ENCODE measurements around the gene MPC2.
A peak's percentile ranks its signal among the peaks of the same experiment; 100 is the strongest.

The MPC2 gene

DNA sequence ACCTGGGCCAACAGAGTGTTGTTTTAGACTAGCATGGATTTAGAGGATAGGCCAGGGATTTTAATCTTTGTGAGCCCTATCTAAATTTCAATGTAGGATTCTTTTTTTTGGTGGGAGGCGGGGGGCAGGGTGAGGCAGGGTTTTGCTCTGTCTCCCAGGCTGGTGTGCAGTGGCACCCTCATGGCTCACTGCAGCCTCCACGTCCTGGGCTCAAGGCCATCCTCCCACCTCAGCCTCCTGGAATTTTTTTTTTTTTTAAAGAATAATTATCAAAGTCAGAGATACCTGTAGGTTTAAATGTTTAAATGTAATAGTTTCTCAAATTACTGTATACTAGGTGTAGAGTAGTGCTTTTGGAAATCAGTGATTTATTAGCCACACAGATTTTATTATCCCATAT lies 3.4 kb upstream of the MPC2 start:
- H4K20me1 ChIP-seq (ENCODE audit: insufficient read depth, low read length, poor library complexity, severe bottlenecking), result peaks cover 47% of the 10 kb centered on the region
- 0 out of 2 replicates have a peak, but pooled peaks cover 2% of the 10 kb centered on the region for H3F3A ChIP-seq (ENCODE audit: low read depth)
- H3K9me2 ChIP-seq (replicated peaks; ENCODE audit: low read depth, low read length), result no peaks in the 10 kb centered on the region
- H3K36me3 ChIP-seq (ENCODE audit: insufficient read depth, low read length), result no peaks in the 10 kb centered on the region
- peak overlapping the region; percentile 82 for H3K4me2 ChIP-seq (ENCODE audit: low read depth, low read length, poor library complexity, severe bottlenecking)
- TF ChIP-seq, protein P1, sequence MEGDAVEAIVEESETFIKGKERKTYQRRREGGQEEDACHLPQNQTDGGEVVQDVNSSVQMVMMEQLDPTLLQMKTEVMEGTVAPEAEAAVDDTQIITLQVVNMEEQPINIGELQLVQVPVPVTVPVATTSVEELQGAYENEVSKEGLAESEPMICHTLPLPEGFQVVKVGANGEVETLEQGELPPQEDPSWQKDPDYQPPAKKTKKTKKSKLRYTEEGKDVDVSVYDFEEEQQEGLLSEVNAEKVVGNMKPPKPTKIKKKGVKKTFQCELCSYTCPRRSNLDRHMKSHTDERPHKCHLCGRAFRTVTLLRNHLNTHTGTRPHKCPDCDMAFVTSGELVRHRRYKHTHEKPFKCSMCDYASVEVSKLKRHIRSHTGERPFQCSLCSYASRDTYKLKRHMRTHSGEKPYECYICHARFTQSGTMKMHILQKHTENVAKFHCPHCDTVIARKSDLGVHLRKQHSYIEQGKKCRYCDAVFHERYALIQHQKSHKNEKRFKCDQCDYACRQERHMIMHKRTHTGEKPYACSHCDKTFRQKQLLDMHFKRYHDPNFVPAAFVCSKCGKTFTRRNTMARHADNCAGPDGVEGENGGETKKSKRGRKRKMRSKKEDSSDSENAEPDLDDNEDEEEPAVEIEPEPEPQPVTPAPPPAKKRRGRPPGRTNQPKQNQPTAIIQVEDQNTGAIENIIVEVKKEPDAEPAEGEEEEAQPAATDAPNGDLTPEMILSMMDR (conservative IDR thresholded peaks at IDR 0.05; ENCODE audit: low read length), result no peak
- no peak for TF ChIP-seq EZH2phosphoT487 (IDR thresholded peaks at IDR 0.05; ENCODE audit: borderline replicate concordance)
- no peak overlapping the region for H3K9ac ChIP-seq (ENCODE audit: low read depth, low read length, poor library complexity, severe bottlenecking)
- H3K27me3 ChIP-seq (ENCODE audit: insufficient read depth, low read length, poor library complexity, severe bottlenecking), result no peaks in the 10 kb centered on the region
- H3K79me2 ChIP-seq (ENCODE audit: insufficient read depth, low read length), result peaks cover 87% of the 10 kb centered on the region
- H3K4me3 ChIP-seq (ENCODE audit: low read length, poor library complexity, severe bottlenecking), result peak overlapping the region; percentile 47
- H2AFZ ChIP-seq (ENCODE audit: low read length), result no peak overlapping the region
- peaks cover 35% of the 10 kb centered on the region for H3K4me1 ChIP-seq (ENCODE audit: insufficient read depth, low read length, poor library complexity, severe bottlenecking)
- H3K9me3 ChIP-seq (ENCODE audit: insufficient read depth, low read depth, low read length), result no peaks in the 10 kb centered on the region

DNA sequence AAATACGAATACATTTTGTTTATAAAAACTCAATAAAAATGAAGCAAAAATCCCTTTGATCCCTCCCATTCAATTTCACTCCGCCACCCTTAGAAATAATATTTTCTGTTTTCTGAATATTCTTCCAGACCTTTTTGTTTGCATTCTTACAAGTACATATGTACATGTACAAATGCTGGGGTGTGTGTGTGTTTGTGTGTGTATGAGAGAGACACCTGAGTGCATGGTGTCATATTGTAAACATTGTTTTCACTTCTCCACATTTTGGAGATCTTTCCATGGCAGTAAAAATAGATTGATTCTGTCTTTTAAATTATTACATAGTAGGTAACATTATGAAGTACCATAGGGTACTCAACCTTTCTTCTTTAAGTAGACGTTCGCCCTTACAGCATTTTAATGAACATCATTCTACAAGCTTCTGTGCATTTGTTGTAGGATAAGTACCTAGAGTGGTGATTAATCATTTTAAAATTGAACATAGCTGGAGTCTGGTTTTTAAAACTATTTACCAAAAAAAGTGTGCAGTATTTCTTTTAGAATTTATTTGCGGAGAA lies 1.3 kb upstream of the MPC2 start:
- no peaks in the 10 kb centered on the region for H3K9me2 ChIP-seq (replicated peaks; ENCODE audit: low read depth, low read length)
- H3K27me3 ChIP-seq (ENCODE audit: insufficient read depth, low read length, poor library complexity, severe bottlenecking), result no peaks in the 10 kb centered on the region
- H3K9me3 ChIP-seq (ENCODE audit: insufficient read depth, low read depth, low read length), result no peaks in the 10 kb centered on the region
- 0 out of 2 replicates have a peak, but pooled peaks cover 2% of the 10 kb centered on the region for H3F3A ChIP-seq (ENCODE audit: low read depth)
- peak overlapping the region; percentile 94 for H3K4me3 ChIP-seq (ENCODE audit: low read length, poor library complexity, severe bottlenecking)
- peaks cover 56% of the 10 kb centered on the region for H3K4me1 ChIP-seq (ENCODE audit: insufficient read depth, low read length, poor library complexity, severe bottlenecking)
- H4K20me1 ChIP-seq (ENCODE audit: insufficient read depth, low read length, poor library complexity, severe bottlenecking), result peaks cover 55% of the 10 kb centered on the region
- TF ChIP-seq, protein P1 (conservative IDR thresholded peaks at IDR 0.05; ENCODE audit: low read length), result no peak
- TF ChIP-seq EZH2phosphoT487 (IDR thresholded peaks at IDR 0.05; ENCODE audit: borderline replicate concordance), result no peak
- peak overlapping the region; percentile 94 for H3K9ac ChIP-seq (ENCODE audit: low read depth, low read length, poor library complexity, severe bottlenecking)
- peak overlapping the region; percentile 82 for H3K4me2 ChIP-seq (ENCODE audit: low read depth, low read length, poor library complexity, severe bottlenecking)
- H3K79me2 ChIP-seq (ENCODE audit: insufficient read depth, low read length), result peaks cover 88% of the 10 kb centered on the region
- no peak overlapping the region for H2AFZ ChIP-seq (ENCODE audit: low read length)
- no peaks in the 10 kb centered on the region for H3K36me3 ChIP-seq (ENCODE audit: insufficient read depth, low read length)

DNA sequence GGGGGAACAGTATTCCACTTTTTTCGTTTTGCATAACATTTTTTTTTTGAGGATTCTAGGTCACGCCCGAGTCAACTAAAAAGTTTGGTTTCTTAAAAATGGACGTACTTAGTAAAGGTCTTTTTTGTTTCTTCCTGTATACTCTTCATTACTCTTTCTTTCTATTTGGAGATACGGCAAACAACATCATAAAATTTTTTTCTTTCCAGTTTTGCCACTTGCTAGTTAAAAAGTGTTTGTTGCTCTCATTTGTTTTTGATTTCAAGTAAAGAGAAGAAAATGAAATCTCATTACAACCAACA lies 788 bp upstream of the MPC2 start:
- H3K36me3 ChIP-seq (ENCODE audit: insufficient read depth, low read length), result no peaks in the 10 kb centered on the region
- H2AFZ ChIP-seq (ENCODE audit: low read length), result peak overlapping the region; percentile 96; the same call in 1 of the 2 replicates
- TF ChIP-seq EZH2phosphoT487 (IDR thresholded peaks at IDR 0.05; ENCODE audit: borderline replicate concordance), result no peak
- TF ChIP-seq, protein P1 (conservative IDR thresholded peaks at IDR 0.05; ENCODE audit: low read length), result no peak
- no peaks in the 10 kb centered on the region for H3K9me2 ChIP-seq (replicated peaks; ENCODE audit: low read depth, low read length)
- peaks cover 89% of the 10 kb centered on the region for H3K79me2 ChIP-seq (ENCODE audit: insufficient read depth, low read length)
- peak overlapping the region; percentile 82 for H3K4me2 ChIP-seq (ENCODE audit: low read depth, low read length, poor library complexity, severe bottlenecking)
- no peaks in the 10 kb centered on the region for H3K27me3 ChIP-seq (ENCODE audit: insufficient read depth, low read length, poor library complexity, severe bottlenecking)
- H3K4me1 ChIP-seq (ENCODE audit: insufficient read depth, low read length, poor library complexity, severe bottlenecking), result peaks cover 61% of the 10 kb centered on the region
- H3F3A ChIP-seq (ENCODE audit: low read depth), result 0 out of 2 replicates have a peak, but pooled peaks cover 2% of the 10 kb centered on the region
- H4K20me1 ChIP-seq (ENCODE audit: insufficient read depth, low read length, poor library complexity, severe bottlenecking), result peaks cover 55% of the 10 kb centered on the region
- peak overlapping the region; percentile 94 for H3K4me3 ChIP-seq (ENCODE audit: low read length, poor library complexity, severe bottlenecking)
- H3K9me3 ChIP-seq (ENCODE audit: insufficient read depth, low read depth, low read length), result no peaks in the 10 kb centered on the region
- H3K9ac ChIP-seq (ENCODE audit: low read depth, low read length, poor library complexity, severe bottlenecking), result peak overlapping the region; percentile 94

Data from Loucy (cell line).